NOMO-1 (cell line): ENCODE measurements around the gene MZT2A.
"Not testable (repeated sequence)": the region's sequence is repeated elsewhere in the genome, so short reads cannot be mapped to it uniquely, and the experiment has no call there.

Source experiments
- DNase-seq, 2 experiments: peaks; one replicate each; lab custom pipeline; 2025; ENCODE audit not compliant: unreplicated experiment in 2 of 2; lab: John Stamatoyannopoulos, UW

Gene MZT2A

GRCh38 chr2:131471624-131472023 is 20.6 kb downstream of the MZT2A start:
- not testable (repeated sequence) for DNase-seq

- not testable (repeated sequence) for DNase-seq
Measured at GRCh38 chr2:131470944-131471343, 21.3 kb downstream of the MZT2A start.

DNA sequence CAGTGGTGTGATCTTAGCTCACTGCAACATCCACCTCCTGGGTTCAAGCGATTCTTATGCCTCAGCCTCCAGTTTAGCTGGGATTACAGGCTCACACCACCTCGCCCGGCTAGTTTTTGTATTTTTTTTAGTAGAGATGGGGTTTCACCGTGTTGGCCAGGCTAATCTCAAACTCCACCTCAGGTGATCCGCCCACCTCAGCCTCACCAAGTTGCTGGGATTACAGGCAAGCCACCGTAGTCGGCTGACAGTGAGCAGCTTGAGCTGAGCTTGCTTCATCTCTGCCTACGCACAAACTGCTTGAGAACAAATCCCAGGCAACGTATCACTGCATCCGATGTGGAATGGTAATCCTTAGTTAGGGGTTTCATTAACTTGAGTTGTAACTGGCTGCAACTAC is 24.5 kb downstream of the MZT2A start:
- DNase-seq, result not testable (repeated sequence)

GRCh38 chr2:131454914-131455313 is 37.3 kb downstream of the MZT2A start:
- not testable (repeated sequence) for DNase-seq

DNA sequence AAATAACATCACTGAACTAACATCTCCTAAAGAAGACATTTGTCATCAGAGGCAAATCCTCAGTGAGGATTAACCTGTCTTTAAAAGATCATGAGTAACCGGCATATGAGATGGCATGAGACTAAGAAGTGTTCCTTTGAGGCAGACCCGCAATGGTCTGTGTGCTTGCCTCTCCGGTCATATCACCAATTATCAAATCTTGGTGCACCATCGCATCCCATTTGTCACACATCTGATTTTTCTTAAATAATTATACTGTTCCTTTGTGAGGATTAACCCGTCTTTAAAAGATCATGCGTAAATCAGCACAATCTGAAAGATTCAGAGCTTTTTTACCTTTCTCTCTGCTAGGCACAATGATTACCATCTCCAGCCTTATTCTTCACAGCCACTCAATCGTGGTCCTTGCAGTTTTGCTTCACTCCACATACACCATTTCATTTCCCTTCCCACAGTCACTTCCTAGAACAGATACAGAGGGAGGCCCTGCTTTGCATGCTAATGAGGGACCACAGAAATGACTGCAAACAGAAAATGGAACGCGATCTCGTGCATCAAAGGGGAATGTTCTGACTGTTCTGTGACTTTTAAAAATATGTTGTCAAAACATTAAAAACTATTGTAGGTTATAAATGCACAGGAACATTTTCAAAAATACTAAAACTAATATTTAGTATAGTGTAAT is 40.8 kb downstream of the MZT2A start:
- not testable (repeated sequence) for DNase-seq

- not testable (repeated sequence) for DNase-seq
Measured at GRCh38 chr2:131447981-131448380, 44.2 kb downstream of the MZT2A start.

DNA sequence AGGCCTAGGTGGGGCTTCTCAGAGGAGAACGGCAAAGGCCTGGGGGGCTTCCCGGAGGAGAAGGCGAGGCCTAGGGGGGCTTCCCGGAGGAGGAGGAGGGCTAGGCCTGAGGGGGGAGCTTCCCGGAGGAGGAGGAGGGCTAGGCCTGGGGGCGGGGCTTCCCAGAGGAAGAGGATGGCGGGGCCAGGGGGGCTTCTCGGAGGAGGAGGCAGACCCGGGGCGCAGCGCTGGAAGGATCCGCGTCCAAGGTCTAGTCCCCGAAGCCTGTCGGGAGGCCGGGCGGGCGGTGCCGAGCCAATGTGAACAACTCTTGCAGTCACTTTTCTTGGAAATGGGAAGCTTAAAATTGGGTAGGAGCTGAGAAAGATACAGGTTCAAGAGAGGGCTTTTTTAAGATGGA is 46.3 kb downstream of the MZT2A start:
- DNase-seq, result no peak

DNA sequence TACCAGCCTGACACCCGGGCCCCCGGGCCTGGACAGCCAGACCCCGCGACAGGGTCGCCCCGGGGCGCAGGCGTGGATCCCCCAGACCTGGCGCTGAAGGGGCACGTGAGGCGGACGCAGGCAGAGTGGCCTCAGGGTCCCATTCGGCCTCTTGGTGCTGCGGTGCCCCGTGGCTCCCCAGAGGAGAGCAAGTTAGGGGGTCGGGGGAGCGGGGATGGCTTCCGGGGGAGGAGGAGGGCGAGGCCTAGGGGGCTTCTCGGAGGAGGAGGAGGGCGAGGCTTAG is 46.7 kb downstream of the MZT2A start:
- DNase-seq, result not testable (repeated sequence)

GRCh38 chr2:131444736-131445514 is 47.3 kb downstream of the MZT2A start:
- DNase-seq, result not testable (repeated sequence)

- DNase-seq, result not testable (repeated sequence)
Measured at GRCh38 chr2:131440742-131441468, 51.3 kb downstream of the MZT2A start.
